22Rv1 (cell line): ENCODE results near the gene ERI3.

Experiments
- CTCF ChIP-seq: fragments of 450-650 bp; IDR thresholded peaks from 2 replicates; pipeline ENCODE4 v1.5.1; 2017; ENCODE audit warnings: mild to moderate bottlenecking
- ZFX ChIP-seq: fragments of 450-650 bp; IDR thresholded peaks from 2 replicates; pipeline ENCODE4 v1.6.1; 2017; ENCODE audit warnings: antibody characterized with exemption, borderline replicate concordance

- TF ChIP-seq CTCF (no peak), ZFX (no peak)
These were observed 16.9 kb downstream of the ERI3 start for GRCh38 chr1:44338136-44338535.
